Measurements from ENCODE around the gene PSD4. TPM values are rescaled to one million over a fixed set of nuclear protein-coding genes. Genes with fewer than 3 reads are reported as not detected.

Gene PSD4
- total and polyA plus RNA-seq, 2 of the 4 experiments (the other 2 are of a cell fraction): 0.36 to 0.70 TPM

- no peak overlapping the region for H3K14ac ChIP-seq (replicated peaks; ENCODE audit: low read depth, low read length)
- CTCF ChIA-PET: no interaction called here
- POLR2A ChIA-PET (ENCODE audit: unreplicated experiment): no interaction called here
These were observed 55.4 kb downstream of the PSD4 start for GRCh38 chr2:113228991-113229716.

More at GRCh38 chr2:113228991-113229716, 55.4 kb downstream of the PSD4 start:
- no peak overlapping the region for H3K23ac ChIP-seq (ENCODE audit: low read depth, low read length)
- no peak overlapping the region for H2BK5ac ChIP-seq (ENCODE audit: low read depth, low read length, poor library complexity, severe bottlenecking)
- H3K18ac ChIP-seq (ENCODE audit: low read depth, low read length): no peak overlapping the region
- H3K4me1 ChIP-seq (ENCODE audit: control insufficient read depth, insufficient read depth, low read length): no peaks in the 10 kb centered on the region
- H3K4me2 ChIP-seq (ENCODE audit: low read depth, low read length): no peak overlapping the region
- no peak overlapping the region for H3K4ac ChIP-seq (ENCODE audit: low read depth, low read length)
- H3K27ac ChIP-seq (ENCODE audit: insufficient read depth, low read length): no peak overlapping the region
- WGBS, 2 experiments (ENCODE audit: extremely low coverage in 2 of 2, insufficient read length in 1 of 2): no CpG with 5 or more reads among the region's 3 CpGs
- H2AK9ac ChIP-seq (replicated peaks; ENCODE audit: low read depth, low read length, poor library complexity): no peak overlapping the region
- no peak overlapping the region for H3K4me3 ChIP-seq (ENCODE audit: insufficient read depth, low read depth, low read length)
- no peak overlapping the region for H2BK20ac ChIP-seq (ENCODE audit: low read depth, low read length)
- dilution Hi-C loops (cut with HindIII; ENCODE audit: low sequenced_read_pairs, unreplicated experiment): no loop called here
- H4K8ac ChIP-seq (ENCODE audit: low read depth in 2 of 2, low read length in 2 of 2): no peak overlapping the region
- no peak overlapping the region for H4K5ac ChIP-seq (ENCODE audit: low read depth, low read length)
- H2AK5ac ChIP-seq (ENCODE audit: low read depth, low read length): no peak overlapping the region
- H3K27me3 ChIP-seq (ENCODE audit: control insufficient read depth, insufficient read depth, low read length): no peaks in the 10 kb centered on the region
- TF ChIP-seq NFE2L2 (IDR thresholded peaks at IDR 0.05; ENCODE audit: low read depth, low read length): no peak
- TF ChIP-seq POLR2A (IDR thresholded peaks at IDR 0.05; ENCODE audit: low read depth, low read length): no peak
- no peak overlapping the region for H2BK120ac ChIP-seq (ENCODE audit: low read depth, low read length)
- no peaks in the 10 kb centered on the region for H3K79me1 ChIP-seq (ENCODE audit: low read depth in 1 of 2, low read length in 2 of 2)
- H3K56ac ChIP-seq (ENCODE audit: extremely low read depth, insufficient read depth, low read length): no peak overlapping the region
- no TSS peak for BruUV-seq (replicated peaks)
- DNase-seq (no peak), ATAC-seq (ENCODE audit: low read depth) (no peak)
- H4K20me1 ChIP-seq (ENCODE audit: insufficient read depth, low read length): no peaks in the 10 kb centered on the region
- H3K9me1 ChIP-seq (ENCODE audit: insufficient read depth, low read length): no peaks in the 10 kb centered on the region
- intact Hi-C loops (cut with micrococcal nuclease): no loop called here
- H3K9me3 ChIP-seq (ENCODE audit: control insufficient read depth, insufficient read depth, low read length): no peaks in the 10 kb centered on the region
- in situ Hi-C loops (cut with MboI; ENCODE audit: low sequenced_read_pairs): no loop called here
- no peak overlapping the region for H4K91ac ChIP-seq (ENCODE audit: insufficient read depth, low read depth, low read length)
- H2AFZ ChIP-seq (replicated peaks; ENCODE audit: low read length, poor library complexity): no peak overlapping the region
- no peaks in the 10 kb centered on the region for H3K36me3 ChIP-seq (ENCODE audit: control insufficient read depth, insufficient read depth, low read length)
- no peak overlapping the region for H2BK15ac ChIP-seq (ENCODE audit: low read depth, low read length)
- H3K9ac ChIP-seq (ENCODE audit: low read depth, low read length): no peak overlapping the region
